SK-N-SH (cell line): ENCODE measurements around the gene VDR. TPM values are rescaled to one million over a fixed set of nuclear protein-coding genes. Genes with fewer than 3 reads are reported as not detected.

ENCODE experiments used
- CTCF ChIA-PET: fragments of 300-600, 350-600 bp; formaldehyde crosslinking; extraction: SDS; loops from one replicate; lab custom pipeline; 2021; lab: Yijun Ruan, JAX
- POLR2A ChIA-PET: fragments of 350-600 bp; sonication (Branson Sonifier 250); formaldehyde crosslinking; extraction: SDS; loops from one replicate; lab custom pipeline; 2020; ENCODE audit warnings: antibody characterized with exemption, inconsistent platforms; lab: Yijun Ruan, JAX
- DNase-seq: peaks from one replicate; pipeline ENCODE4 v3.0.0; 2012
- H2AFZ ChIP-seq: fragments of 200-600 bp; sonication (generic); 2 replicates; pipeline ENCODE4 v1.8.1; 2016; ENCODE audit warnings: antibody characterized with exemption, mild to moderate bottlenecking, low read depth
- H3F3A ChIP-seq: fragments of 200-600 bp; sonication (generic); replicated peaks from 2 replicates; pipeline ENCODE3; 2016; ENCODE audit warnings: antibody characterized with exemption, mild to moderate bottlenecking; ENCODE audit not compliant: insufficient read depth
- H3K27ac ChIP-seq, 2 experiments: fragments of 200-500 bp in 1 of 2; fragments of 200-600 bp in 1 of 2; sonication (Bioruptor generic) in 1 of 2; sonication (generic), shearing (Covaris generic) in 1 of 2; 2 replicates each; pipeline versions ENCODE4 v1.5.1 to v1.6.1; 2014 to 2016; ENCODE audit warnings: low read depth in 2 of 2, inconsistent platforms in 1 of 2, low read length in 1 of 2, mild to moderate bottlenecking in 1 of 2, mixed read lengths in 1 of 2
- H3K27me3 ChIP-seq: fragments of 200-600 bp; sonication (generic), shearing (Covaris generic); 2 replicates; pipeline ENCODE4 v1.6.1; 2016; ENCODE audit warnings: mixed run types; ENCODE audit not compliant: insufficient read depth
- H3K36me3 ChIP-seq, 2 experiments: fragments of 200-500 bp in 1 of 2; fragments of 200-600 bp in 1 of 2; sonication (Bioruptor generic) in 1 of 2; sonication (generic) in 1 of 2; replicated peaks in 1 of 2; 2 replicates each; pipeline versions ENCODE3 to v1.5.1; 2014 to 2016; ENCODE audit warnings: low read length in 1 of 2, mild to moderate bottlenecking in 1 of 2; ENCODE audit not compliant: insufficient read depth in 2 of 2, control insufficient read depth in 1 of 2
- H3K4me1 ChIP-seq, 2 experiments: fragments of 200-500 bp in 1 of 2; fragments of 200-600 bp in 1 of 2; sonication (Bioruptor generic) in 1 of 2; sonication (generic), shearing (Covaris generic) in 1 of 2; 2 replicates each; pipeline versions ENCODE4 v1.5.1 to v1.6.1; 2014 to 2016; ENCODE audit warnings: low read depth in 1 of 2, low read length in 1 of 2, mixed run types in 1 of 2; ENCODE audit not compliant: insufficient read depth in 2 of 2, control insufficient read depth in 1 of 2
- H3K4me2 ChIP-seq: fragments of 200-600 bp; sonication (generic), shearing (Covaris generic); 2 replicates; pipeline ENCODE4 v1.6.1; 2017; ENCODE audit warnings: mixed run types
- H3K4me3 ChIP-seq, 2 experiments: fragments of 200-500 bp in 1 of 2; fragments of 200-600 bp in 1 of 2; sonication (Bioruptor generic) in 1 of 2; sonication (generic), shearing (Covaris generic) in 1 of 2; 2 replicates each; pipeline versions ENCODE4 v1.5.1 to v1.8.1; 2014 to 2016; ENCODE audit warnings: low read depth in 2 of 2, inconsistent platforms in 1 of 2, low read length in 1 of 2, mild to moderate bottlenecking in 1 of 2, mixed read lengths in 1 of 2, moderate library complexity in 1 of 2
- H3K79me2 ChIP-seq: fragments of 200-600 bp; sonication (generic); 2 replicates; pipeline ENCODE4 v1.8.1; 2017; ENCODE audit warnings: mild to moderate bottlenecking; ENCODE audit not compliant: insufficient read depth
- H3K9ac ChIP-seq: fragments of 200-600 bp; sonication (generic); 2 replicates; pipeline ENCODE4 v1.6.1; 2017; ENCODE audit warnings: mixed run types
- H3K9me2 ChIP-seq: fragments of 200-600 bp; sonication (generic); 2 replicates; pipeline ENCODE4 v1.6.1; 2017; ENCODE audit warnings: mixed run types
- H3K9me3 ChIP-seq: fragments of 200-600 bp; sonication (generic); 2 replicates; pipeline ENCODE4 v1.6.1; 2017; ENCODE audit warnings: mixed run types, mild to moderate bottlenecking, moderate library complexity
- H4K20me1 ChIP-seq: fragments of 200-600 bp; sonication (generic); 2 replicates; pipeline ENCODE4 v1.6.1; 2017; ENCODE audit warnings: mild to moderate bottlenecking, mixed run types; ENCODE audit not compliant: insufficient read depth
- CHD2 ChIP-seq: fragments of 150-350 bp; IDR thresholded peaks from 2 replicates; pipeline ENCODE4 v1.6.1; 2018; ENCODE audit warnings: low read length; ENCODE audit not compliant: partially characterized antibody
- ELF1 ChIP-seq: IDR thresholded peaks from 2 replicates; pipeline ENCODE4 v1.4.0; 2012
- EZH2phosphoT487 ChIP-seq: fragments of 200-600 bp; sonication (generic); IDR thresholded peaks from 2 replicates; pipeline ENCODE4 v1.6.1; 2017; ENCODE audit warnings: low read depth, mixed run types, mild to moderate bottlenecking, antibody characterized with exemption, moderate library complexity, borderline replicate concordance
- FOSL2 ChIP-seq: IDR thresholded peaks from 2 replicates; pipeline ENCODE4 v1.4.0; 2012; ENCODE audit warnings: low read depth, mild to moderate bottlenecking, moderate library complexity, borderline replicate concordance
- FOXJ3 ChIP-seq: sonication (generic); formaldehyde crosslinking; IDR thresholded peaks from 2 replicates; pipeline ENCODE4 v1.5.1; 2020; ENCODE audit warnings: mild to moderate bottlenecking, missing genetic modification reagents
- FOXM1 ChIP-seq: IDR thresholded peaks from 2 replicates; pipeline ENCODE4 v1.4.0; 2012; ENCODE audit warnings: low read depth, mild to moderate bottlenecking
- GATA2 ChIP-seq: sonication (generic); formaldehyde crosslinking; IDR thresholded peaks from 2 replicates; pipeline ENCODE4 v1.5.0; 2020; ENCODE audit warnings: mild to moderate bottlenecking, missing genetic modification reagents
- IRF3 ChIP-seq: fragments of 150-350 bp; IDR thresholded peaks from 2 replicates; pipeline ENCODE4 v1.6.1; 2016; ENCODE audit warnings: mild to moderate bottlenecking, low read depth, low read length
- MEF2A ChIP-seq: IDR thresholded peaks from 2 replicates; pipeline ENCODE4 v1.4.0; 2012; ENCODE audit warnings: low read depth, borderline replicate concordance
- MXI1 ChIP-seq: IDR thresholded peaks from 2 replicates; pipeline ENCODE4 v1.6.1; 2012; ENCODE audit warnings: mild to moderate bottlenecking, low read depth, low read length, improper control_type of control experiment
- NRF1 ChIP-seq: IDR thresholded peaks from 2 replicates; pipeline ENCODE4 v1.6.1; 2012; ENCODE audit warnings: low read depth, mild to moderate bottlenecking, low read length
- POLR2AphosphoS5 ChIP-seq: IDR thresholded peaks from 2 replicates; pipeline ENCODE4 v1.6.1; 2012; ENCODE audit warnings: low read depth, low read length
- RAD21 ChIP-seq: IDR thresholded peaks from 2 replicates; pipeline ENCODE4 v1.6.1; 2012; ENCODE audit warnings: mild to moderate bottlenecking, low read length
- RFX5 ChIP-seq: IDR thresholded peaks from 2 replicates; pipeline ENCODE4 v1.6.1; 2012; ENCODE audit warnings: mild to moderate bottlenecking, improper control_type of control experiment, low read length
- RXRA ChIP-seq: IDR thresholded peaks from 2 replicates; pipeline ENCODE4 v1.4.0; 2012; ENCODE audit warnings: low read depth, mild to moderate bottlenecking, borderline replicate concordance
- SIN3A ChIP-seq: IDR thresholded peaks from 2 replicates; pipeline ENCODE4 v1.6.1; 2012; ENCODE audit warnings: low read depth, mild to moderate bottlenecking, low read length, moderate library complexity, borderline replicate concordance
- SMC3 ChIP-seq: IDR thresholded peaks from 2 replicates; pipeline ENCODE4 v1.6.1; 2012; ENCODE audit warnings: low read depth, low read length, improper control_type of control experiment
- TAF1 ChIP-seq: IDR thresholded peaks from 2 replicates; pipeline ENCODE4 v1.6.1; 2012; ENCODE audit warnings: low read depth, mild to moderate bottlenecking, low read length, moderate library complexity, borderline replicate concordance
- TCF12 ChIP-seq: IDR thresholded peaks from 2 replicates; pipeline ENCODE4 v1.4.0; 2012
- YY1 ChIP-seq: IDR thresholded peaks from 2 replicates; pipeline ENCODE4 v1.4.0; 2012; ENCODE audit warnings: low read depth, mild to moderate bottlenecking
- WGBS: methylation state at CpG from one replicate; pipeline ENCODE4 v1.1.6; 2017; ENCODE audit warnings: low lambda C conversion rate; 5-methylcytosine and 5-hydroxymethylcytosine counted together
- polyA plus RNA-seq, 3 experiments: library from polyadenylated mRNA; depleted of rRNA; stranded (reverse); fragments of >200 nt; gene quantifications; 2 replicates each; pipeline ENCODE4 v1.2.3, GENCODE V29; 2012
- TF ChIP-seq, protein P1 (sequence below): fragments of 150-350 bp; IDR thresholded peaks from 2 replicates; pipeline ENCODE4 v1.6.1; 2017; ENCODE audit warnings: antibody characterized with exemption, low read length, low read depth, borderline replicate concordance
- TF ChIP-seq, protein P2 (sequence below): IDR thresholded peaks from 2 replicates; pipeline ENCODE4 v1.4.0; 2012; ENCODE audit warnings: low read depth, borderline replicate concordance
- TF ChIP-seq, protein P3 (sequence below): IDR thresholded peaks from 2 replicates; pipeline ENCODE4 v1.4.0; 2012; ENCODE audit warnings: low read depth, borderline replicate concordance

VDR gene
- polyA plus RNA-seq, 1 of the 3 experiments (the other 2 are of a cell fraction), result 0.33 TPM

GRCh38 chr12:47912556-47912955 is 7.8 kb upstream of the VDR start:
- H2AFZ ChIP-seq, result no peak overlapping the region
- DNase-seq, result no peak
- H4K20me1 ChIP-seq, result no peaks in the 10 kb centered on the region
- TF ChIP-seq SIN3A, result no peak
- no peak for TF ChIP-seq MEF2A
- TF ChIP-seq EZH2phosphoT487, result no peak
- TF ChIP-seq, protein P1, sequence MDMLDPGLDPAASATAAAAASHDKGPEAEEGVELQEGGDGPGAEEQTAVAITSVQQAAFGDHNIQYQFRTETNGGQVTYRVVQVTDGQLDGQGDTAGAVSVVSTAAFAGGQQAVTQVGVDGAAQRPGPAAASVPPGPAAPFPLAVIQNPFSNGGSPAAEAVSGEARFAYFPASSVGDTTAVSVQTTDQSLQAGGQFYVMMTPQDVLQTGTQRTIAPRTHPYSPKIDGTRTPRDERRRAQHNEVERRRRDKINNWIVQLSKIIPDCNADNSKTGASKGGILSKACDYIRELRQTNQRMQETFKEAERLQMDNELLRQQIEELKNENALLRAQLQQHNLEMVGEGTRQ, result no peak
- TF ChIP-seq GATA2 (CRISPR knock-in tag), result no peak
- TF ChIP-seq MXI1, result no peak
- no peak for TF ChIP-seq SMC3
- no peak for TF ChIP-seq IRF3
- TF ChIP-seq FOXM1, result no peak
- no peak for TF ChIP-seq ELF1
- TF ChIP-seq, all 33 proteins: peak for 0
- WGBS, result 32% methylated on average over 4 of the region's 4 CpGs
- no peak overlapping the region for H3K27ac ChIP-seq
- no peak overlapping the region for H3K9ac ChIP-seq
- H3K9me2 ChIP-seq, result no peaks in the 10 kb centered on the region
- no peaks in the 10 kb centered on the region; a peak in 1 of 4 replicates for H3K4me1 ChIP-seq
- no peak overlapping the region for H3K4me2 ChIP-seq
- H3K27me3 ChIP-seq, result peaks cover 12% of the 10 kb centered on the region; the same call in 1 of the 2 replicates
- no peaks in the 10 kb centered on the region for H3F3A ChIP-seq
- no peaks in the 10 kb centered on the region for H3K36me3 ChIP-seq
- H3K4me3 ChIP-seq, result no peak overlapping the region
- POLR2A ChIA-PET, result interaction anchor here (0.5 kb wide), 1 partner anchor 139 kb away, joined by 4 read pairs; the partner anchor contains the start of gene SLC48A1
- no peaks in the 10 kb centered on the region for H3K79me2 ChIP-seq
- CTCF ChIA-PET, result interaction anchor here (1.0 to 2.2 kb wide), 2 partner anchors 37 to 51 kb away, joined by 3 to 14 read pairs; partner anchors contain the start of gene TMEM106C
- no peaks in the 10 kb centered on the region for H3K9me3 ChIP-seq

DNA sequence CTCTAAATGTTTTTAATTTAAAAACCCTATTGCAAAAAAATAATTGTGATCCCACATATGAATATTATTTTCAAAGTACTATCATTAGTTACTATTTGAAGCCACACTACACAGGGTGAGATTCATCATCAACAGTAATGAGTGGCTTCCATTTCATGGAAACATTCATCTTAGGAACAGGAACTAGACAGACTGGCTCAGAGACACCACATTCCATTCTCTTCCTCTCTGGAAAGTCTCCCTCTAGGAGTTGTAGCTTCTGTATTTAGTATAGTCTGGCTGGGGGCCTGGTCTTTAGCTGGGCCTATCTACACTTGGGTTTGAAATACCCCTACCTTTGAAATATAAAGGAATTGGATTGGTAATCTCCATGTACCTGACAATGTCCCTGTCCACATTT is 6.2 kb upstream of the VDR start:
- no peak overlapping the region for H3K27ac ChIP-seq
- no peaks in the 10 kb centered on the region for H3K79me2 ChIP-seq
- H3K27me3 ChIP-seq, result peaks cover 6% of the 10 kb centered on the region
- H3K4me1 ChIP-seq, result no peaks in the 10 kb centered on the region; a peak in 1 of 4 replicates
- no peak overlapping the region for H3K4me3 ChIP-seq
- H2AFZ ChIP-seq, result no peak overlapping the region
- no peak overlapping the region for H3K9ac ChIP-seq
- H3K4me2 ChIP-seq, result no peak overlapping the region
- no peaks in the 10 kb centered on the region for H3K9me2 ChIP-seq
- H3K36me3 ChIP-seq, result no peaks in the 10 kb centered on the region
- no peak for DNase-seq
- H3F3A ChIP-seq, result peaks cover 2% of the 10 kb centered on the region
- H3K9me3 ChIP-seq, result no peaks in the 10 kb centered on the region
- TF ChIP-seq SIN3A (no peak), GATA2 (CRISPR knock-in tag) (no peak), TAF1 (no peak), NRF1 (no peak), FOSL2 (no peak), ELF1 (no peak), RAD21 (no peak), RXRA (no peak), RFX5 (no peak), FOXM1 (no peak), EZH2phosphoT487 (no peak), POLR2AphosphoS5 (no peak), FOXJ3 (CRISPR knock-in tag) (no peak), YY1 (no peak), TCF12 (no peak), CHD2 (no peak)
- TF ChIP-seq, protein P2, sequence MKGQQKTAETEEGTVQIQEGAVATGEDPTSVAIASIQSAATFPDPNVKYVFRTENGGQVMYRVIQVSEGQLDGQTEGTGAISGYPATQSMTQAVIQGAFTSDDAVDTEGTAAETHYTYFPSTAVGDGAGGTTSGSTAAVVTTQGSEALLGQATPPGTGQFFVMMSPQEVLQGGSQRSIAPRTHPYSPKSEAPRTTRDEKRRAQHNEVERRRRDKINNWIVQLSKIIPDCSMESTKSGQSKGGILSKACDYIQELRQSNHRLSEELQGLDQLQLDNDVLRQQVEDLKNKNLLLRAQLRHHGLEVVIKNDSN, result no peak
- TF ChIP-seq, protein P3, sequence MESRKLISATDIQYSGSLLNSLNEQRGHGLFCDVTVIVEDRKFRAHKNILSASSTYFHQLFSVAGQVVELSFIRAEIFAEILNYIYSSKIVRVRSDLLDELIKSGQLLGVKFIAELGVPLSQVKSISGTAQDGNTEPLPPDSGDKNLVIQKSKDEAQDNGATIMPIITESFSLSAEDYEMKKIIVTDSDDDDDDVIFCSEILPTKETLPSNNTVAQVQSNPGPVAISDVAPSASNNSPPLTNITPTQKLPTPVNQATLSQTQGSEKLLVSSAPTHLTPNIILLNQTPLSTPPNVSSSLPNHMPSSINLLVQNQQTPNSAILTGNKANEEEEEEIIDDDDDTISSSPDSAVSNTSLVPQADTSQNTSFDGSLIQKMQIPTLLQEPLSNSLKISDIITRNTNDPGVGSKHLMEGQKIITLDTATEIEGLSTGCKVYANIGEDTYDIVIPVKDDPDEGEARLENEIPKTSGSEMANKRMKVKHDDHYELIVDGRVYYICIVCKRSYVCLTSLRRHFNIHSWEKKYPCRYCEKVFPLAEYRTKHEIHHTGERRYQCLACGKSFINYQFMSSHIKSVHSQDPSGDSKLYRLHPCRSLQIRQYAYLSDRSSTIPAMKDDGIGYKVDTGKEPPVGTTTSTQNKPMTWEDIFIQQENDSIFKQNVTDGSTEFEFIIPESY, result no peak
- H4K20me1 ChIP-seq, result no peaks in the 10 kb centered on the region
- ChIA-PET POLR2A (no interaction called here), CTCF (interaction anchor here (0.7 to 1.7 kb wide), 3 partner anchors 18 to 38 kb away, joined by 3 to 10 read pairs (median 3); no protein-coding TSS in a partner anchor)
